GM23338 (cell line): Measurements from ENCODE around the gene CPNE7. TPM values are rescaled to one million over a fixed set of nuclear protein-coding genes. Genes with fewer than 3 reads are reported as not detected.

Experiments used
- ATAC-seq: fragments of 200-7000 bp; cut with Tn5 transposase; 3 replicates; pipeline ENCODE4 v1.9.1; 2020
- DNase-seq: peaks from one replicate; pipeline ENCODE4 v3.0.0-alpha.2; 2015; ENCODE audit warnings: low spot score
- H2AFZ ChIP-seq: fragments of 200-600 bp; sonication (generic); 2 replicates; pipeline ENCODE4 v1.8.0; 2016; ENCODE audit warnings: antibody characterized with exemption, mild to moderate bottlenecking, moderate library complexity
- H3F3A ChIP-seq: fragments of 200-600 bp; sonication (generic); replicated peaks from 2 replicates; pipeline ENCODE4 v1.8.0; 2017; ENCODE audit warnings: antibody characterized with exemption, mixed run types, low read depth
- H3K27ac ChIP-seq: fragments of 200-600 bp; sonication (generic); 2 replicates; pipeline ENCODE4 v1.6.1; 2016; ENCODE audit warnings: low read depth
- H3K27me3 ChIP-seq: fragments of 200-600 bp; sonication (generic); 2 replicates; pipeline ENCODE4 v1.8.0; 2016; ENCODE audit warnings: mild to moderate bottlenecking, mixed run types, moderate library complexity; ENCODE audit not compliant: insufficient read depth
- H3K36me3 ChIP-seq: fragments of 200-600 bp; sonication (generic); 2 replicates; pipeline ENCODE4 v1.8.0; 2016; ENCODE audit warnings: mild to moderate bottlenecking; ENCODE audit not compliant: insufficient read depth
- H3K4me1 ChIP-seq: fragments of 200-600 bp; sonication (generic); 2 replicates; pipeline ENCODE4 v1.8.0; 2016; ENCODE audit warnings: mild to moderate bottlenecking, moderate library complexity; ENCODE audit not compliant: insufficient read depth
- H3K4me2 ChIP-seq: fragments of 200-600 bp; sonication (generic); 2 replicates; pipeline ENCODE4 v1.7.1; 2017; ENCODE audit warnings: mixed run types
- H3K4me3 ChIP-seq: fragments of 200-600 bp; sonication (generic); 2 replicates; pipeline ENCODE4 v1.6.1; 2016; ENCODE audit warnings: mixed run types
- H3K79me2 ChIP-seq: fragments of 200-600 bp; sonication (generic); replicated peaks from 2 replicates; pipeline ENCODE4 v1.8.0; 2017; ENCODE audit warnings: mild to moderate bottlenecking; ENCODE audit not compliant: insufficient read depth
- H3K9me2 ChIP-seq: fragments of 200-600 bp; sonication (generic); 2 replicates; pipeline ENCODE4 v1.8.0; 2017; ENCODE audit not compliant: insufficient read depth
- H4K20me1 ChIP-seq: fragments of 200-600 bp; sonication (generic); replicated peaks from 2 replicates; pipeline ENCODE4 v1.8.0; 2017; ENCODE audit warnings: mild to moderate bottlenecking; ENCODE audit not compliant: insufficient read depth
- H3K27ac Mint-ChIP-seq: 2 replicates; pipeline ENCODE4 v1.8.0; 2020; ENCODE audit warnings: inconsistent platforms, mild to moderate bottlenecking, moderate library complexity, mixed read lengths
- H3K27me3 Mint-ChIP-seq: 3 replicates; pipeline ENCODE4 v1.8.0; 2022; ENCODE audit warnings: low read depth, mild to moderate bottlenecking, moderate library complexity, mixed read lengths, inconsistent platforms; ENCODE audit not compliant: insufficient read depth, poor library complexity
- H3K36me3 Mint-ChIP-seq: 3 replicates; pipeline ENCODE4 v1.8.0; 2021; ENCODE audit warnings: low read depth, mild to moderate bottlenecking, inconsistent platforms, moderate library complexity, mixed read lengths
- H3K4me1 Mint-ChIP-seq: 3 replicates; pipeline ENCODE4 v1.8.0; 2020; ENCODE audit warnings: mild to moderate bottlenecking, inconsistent platforms, mixed read lengths
- H3K4me3 Mint-ChIP-seq: 3 replicates; pipeline ENCODE4 v1.8.0; 2021; ENCODE audit warnings: moderate library complexity, mild to moderate bottlenecking, inconsistent platforms, mixed read lengths
- H3K9me3 Mint-ChIP-seq: 3 replicates; pipeline ENCODE4 v1.8.0; 2020; ENCODE audit warnings: moderate library complexity, mild to moderate bottlenecking, inconsistent platforms, mixed read lengths
- EZH2 ChIP-seq: fragments of 200-600 bp; sonication (generic); IDR thresholded peaks from one replicate; pipeline ENCODE4 v1.8.0; 2017; ENCODE audit warnings: antibody characterized with exemption, mild to moderate bottlenecking, low read depth; ENCODE audit not compliant: unreplicated experiment
- JUNB ChIP-seq: IDR thresholded peaks from one replicate; pipeline ENCODE4 v1.6.1; 2016; ENCODE audit warnings: antibody characterized with exemption; ENCODE audit not compliant: unreplicated experiment
- POLR2AphosphoS5 ChIP-seq: IDR thresholded peaks from 2 replicates; pipeline ENCODE4 v1.6.1; 2016; ENCODE audit warnings: antibody characterized with exemption, low read depth
- STAT1 ChIP-seq: IDR thresholded peaks from one replicate; pipeline ENCODE4 v1.6.1; 2016; ENCODE audit warnings: antibody characterized with exemption; ENCODE audit not compliant: unreplicated experiment
- ZNF114 ChIP-seq: fragments of 250-450 bp; sonication (Bioruptor Pico); IDR thresholded peaks from 2 replicates; pipeline ENCODE4 v1.5.0; 2020; ENCODE audit warnings: mild to moderate bottlenecking, moderate library complexity
- ZNF331 ChIP-seq: fragments of 250-450 bp; sonication (Bioruptor Pico); IDR thresholded peaks from 2 replicates; pipeline ENCODE4 v1.5.0; 2020; ENCODE audit warnings: low read depth, mild to moderate bottlenecking, moderate library complexity
- polyA plus RNA-seq: library from polyadenylated mRNA; unstranded; fragments of >200 nt; fragmentation: Nextera tagmentation; extraction: Ambion mirVana; gene quantifications from 2 replicates; pipeline ENCODE4 v1.2.1, GENCODE V29; 2016
- total RNA-seq: library from RNA; depleted of rRNA; stranded (reverse); fragments of >200 nt; shearing (Covaris generic); gene quantifications from 2 replicates; pipeline ENCODE4 v1.2.3, GENCODE V29; 2014
- TF ChIP-seq, protein P1 (sequence below), 2 experiments: fragments of 200-600 bp in 1 of 2; sonication (generic) in 1 of 2; conservative IDR thresholded peaks; 2 replicates each; pipeline versions ENCODE4 v1.5.1 to v1.6.1; 2016 to 2017; ENCODE audit warnings: antibody characterized with exemption in 2 of 2, low read depth in 2 of 2, mild to moderate bottlenecking in 2 of 2, moderate library complexity in 1 of 2
- TF ChIP-seq, protein P2 (sequence below): IDR thresholded peaks from one replicate; pipeline ENCODE4 v1.6.1; 2018; ENCODE audit warnings: antibody characterized with exemption; ENCODE audit not compliant: unreplicated experiment
- TF ChIP-seq, protein P3 (sequence below): fragments of 250-450 bp; sonication (Bioruptor Pico); IDR thresholded peaks from 2 replicates; pipeline ENCODE4 v1.5.0; 2020; ENCODE audit warnings: mild to moderate bottlenecking, moderate library complexity

CPNE7 gene
- total and polyA plus RNA-seq, 2 experiments from 2014 or later: 11.2 to 15.7 TPM

DNA sequence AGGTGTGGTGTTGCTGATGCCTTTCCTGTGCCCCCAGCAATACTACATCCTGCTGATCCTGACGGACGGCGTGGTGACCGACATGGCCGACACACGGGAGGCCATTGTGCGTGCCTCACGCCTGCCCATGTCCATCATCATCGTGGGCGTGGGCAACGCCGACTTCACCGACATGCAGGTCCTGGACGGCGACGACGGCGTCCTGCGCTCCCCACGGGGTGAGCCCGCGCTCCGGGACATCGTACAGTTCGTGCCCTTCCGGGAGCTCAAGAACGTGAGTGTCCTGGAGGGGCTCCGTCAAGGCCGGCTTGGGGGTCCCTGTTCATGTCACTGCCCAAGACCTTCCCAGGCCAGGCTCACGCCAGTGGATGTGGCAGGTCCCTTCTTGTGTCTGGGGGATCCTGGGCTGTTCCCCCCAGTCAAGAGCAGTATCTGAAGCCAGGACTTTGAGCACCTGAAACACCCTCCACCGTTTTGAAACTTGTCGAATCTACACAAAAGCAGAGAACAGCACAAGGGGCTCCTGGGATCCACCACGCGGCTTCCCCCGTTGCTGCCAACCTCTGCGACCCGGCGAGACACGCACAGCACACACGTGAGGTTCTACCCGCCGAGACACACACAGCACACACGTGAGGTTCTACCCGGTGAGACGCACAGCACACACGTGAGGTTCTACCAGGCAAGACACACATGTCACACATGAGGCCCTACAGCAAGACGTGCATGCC lies 19.9 kb downstream of the CPNE7 start:
- Histone ChIP-seq H3K27ac (no peak overlapping the region), H3K27me3 (no peaks in the 10 kb centered on the region), H3K4me2 (no peak overlapping the region), H3K36me3 (no peaks in the 10 kb centered on the region), H4K20me1 (no peaks in the 10 kb centered on the region), H3K4me3 (no peak overlapping the region), H2AFZ (no peak overlapping the region), H3K4me1 (no peaks in the 10 kb centered on the region), H3K9me2 (no peaks in the 10 kb centered on the region), H3K79me2 (no peaks in the 10 kb centered on the region), H3F3A (no peaks in the 10 kb centered on the region)
- TF ChIP-seq POLR2AphosphoS5 (no peak), EZH2 (no peak), ZNF114 (CRISPR knock-in tag) (no peak), JUNB (no peak), ZNF331 (CRISPR knock-in tag) (no peak), STAT1 (no peak)
- TF ChIP-seq, protein P1, sequence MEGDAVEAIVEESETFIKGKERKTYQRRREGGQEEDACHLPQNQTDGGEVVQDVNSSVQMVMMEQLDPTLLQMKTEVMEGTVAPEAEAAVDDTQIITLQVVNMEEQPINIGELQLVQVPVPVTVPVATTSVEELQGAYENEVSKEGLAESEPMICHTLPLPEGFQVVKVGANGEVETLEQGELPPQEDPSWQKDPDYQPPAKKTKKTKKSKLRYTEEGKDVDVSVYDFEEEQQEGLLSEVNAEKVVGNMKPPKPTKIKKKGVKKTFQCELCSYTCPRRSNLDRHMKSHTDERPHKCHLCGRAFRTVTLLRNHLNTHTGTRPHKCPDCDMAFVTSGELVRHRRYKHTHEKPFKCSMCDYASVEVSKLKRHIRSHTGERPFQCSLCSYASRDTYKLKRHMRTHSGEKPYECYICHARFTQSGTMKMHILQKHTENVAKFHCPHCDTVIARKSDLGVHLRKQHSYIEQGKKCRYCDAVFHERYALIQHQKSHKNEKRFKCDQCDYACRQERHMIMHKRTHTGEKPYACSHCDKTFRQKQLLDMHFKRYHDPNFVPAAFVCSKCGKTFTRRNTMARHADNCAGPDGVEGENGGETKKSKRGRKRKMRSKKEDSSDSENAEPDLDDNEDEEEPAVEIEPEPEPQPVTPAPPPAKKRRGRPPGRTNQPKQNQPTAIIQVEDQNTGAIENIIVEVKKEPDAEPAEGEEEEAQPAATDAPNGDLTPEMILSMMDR (conservative IDR thresholded peaks at IDR 0.05; ENCODE audit: low read depth in 2 of 2): no peak
- TF ChIP-seq, protein P2, sequence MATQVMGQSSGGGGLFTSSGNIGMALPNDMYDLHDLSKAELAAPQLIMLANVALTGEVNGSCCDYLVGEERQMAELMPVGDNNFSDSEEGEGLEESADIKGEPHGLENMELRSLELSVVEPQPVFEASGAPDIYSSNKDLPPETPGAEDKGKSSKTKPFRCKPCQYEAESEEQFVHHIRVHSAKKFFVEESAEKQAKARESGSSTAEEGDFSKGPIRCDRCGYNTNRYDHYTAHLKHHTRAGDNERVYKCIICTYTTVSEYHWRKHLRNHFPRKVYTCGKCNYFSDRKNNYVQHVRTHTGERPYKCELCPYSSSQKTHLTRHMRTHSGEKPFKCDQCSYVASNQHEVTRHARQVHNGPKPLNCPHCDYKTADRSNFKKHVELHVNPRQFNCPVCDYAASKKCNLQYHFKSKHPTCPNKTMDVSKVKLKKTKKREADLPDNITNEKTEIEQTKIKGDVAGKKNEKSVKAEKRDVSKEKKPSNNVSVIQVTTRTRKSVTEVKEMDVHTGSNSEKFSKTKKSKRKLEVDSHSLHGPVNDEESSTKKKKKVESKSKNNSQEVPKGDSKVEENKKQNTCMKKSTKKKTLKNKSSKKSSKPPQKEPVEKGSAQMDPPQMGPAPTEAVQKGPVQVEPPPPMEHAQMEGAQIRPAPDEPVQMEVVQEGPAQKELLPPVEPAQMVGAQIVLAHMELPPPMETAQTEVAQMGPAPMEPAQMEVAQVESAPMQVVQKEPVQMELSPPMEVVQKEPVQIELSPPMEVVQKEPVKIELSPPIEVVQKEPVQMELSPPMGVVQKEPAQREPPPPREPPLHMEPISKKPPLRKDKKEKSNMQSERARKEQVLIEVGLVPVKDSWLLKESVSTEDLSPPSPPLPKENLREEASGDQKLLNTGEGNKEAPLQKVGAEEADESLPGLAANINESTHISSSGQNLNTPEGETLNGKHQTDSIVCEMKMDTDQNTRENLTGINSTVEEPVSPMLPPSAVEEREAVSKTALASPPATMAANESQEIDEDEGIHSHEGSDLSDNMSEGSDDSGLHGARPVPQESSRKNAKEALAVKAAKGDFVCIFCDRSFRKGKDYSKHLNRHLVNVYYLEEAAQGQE: no peak
- TF ChIP-seq, protein P3, sequence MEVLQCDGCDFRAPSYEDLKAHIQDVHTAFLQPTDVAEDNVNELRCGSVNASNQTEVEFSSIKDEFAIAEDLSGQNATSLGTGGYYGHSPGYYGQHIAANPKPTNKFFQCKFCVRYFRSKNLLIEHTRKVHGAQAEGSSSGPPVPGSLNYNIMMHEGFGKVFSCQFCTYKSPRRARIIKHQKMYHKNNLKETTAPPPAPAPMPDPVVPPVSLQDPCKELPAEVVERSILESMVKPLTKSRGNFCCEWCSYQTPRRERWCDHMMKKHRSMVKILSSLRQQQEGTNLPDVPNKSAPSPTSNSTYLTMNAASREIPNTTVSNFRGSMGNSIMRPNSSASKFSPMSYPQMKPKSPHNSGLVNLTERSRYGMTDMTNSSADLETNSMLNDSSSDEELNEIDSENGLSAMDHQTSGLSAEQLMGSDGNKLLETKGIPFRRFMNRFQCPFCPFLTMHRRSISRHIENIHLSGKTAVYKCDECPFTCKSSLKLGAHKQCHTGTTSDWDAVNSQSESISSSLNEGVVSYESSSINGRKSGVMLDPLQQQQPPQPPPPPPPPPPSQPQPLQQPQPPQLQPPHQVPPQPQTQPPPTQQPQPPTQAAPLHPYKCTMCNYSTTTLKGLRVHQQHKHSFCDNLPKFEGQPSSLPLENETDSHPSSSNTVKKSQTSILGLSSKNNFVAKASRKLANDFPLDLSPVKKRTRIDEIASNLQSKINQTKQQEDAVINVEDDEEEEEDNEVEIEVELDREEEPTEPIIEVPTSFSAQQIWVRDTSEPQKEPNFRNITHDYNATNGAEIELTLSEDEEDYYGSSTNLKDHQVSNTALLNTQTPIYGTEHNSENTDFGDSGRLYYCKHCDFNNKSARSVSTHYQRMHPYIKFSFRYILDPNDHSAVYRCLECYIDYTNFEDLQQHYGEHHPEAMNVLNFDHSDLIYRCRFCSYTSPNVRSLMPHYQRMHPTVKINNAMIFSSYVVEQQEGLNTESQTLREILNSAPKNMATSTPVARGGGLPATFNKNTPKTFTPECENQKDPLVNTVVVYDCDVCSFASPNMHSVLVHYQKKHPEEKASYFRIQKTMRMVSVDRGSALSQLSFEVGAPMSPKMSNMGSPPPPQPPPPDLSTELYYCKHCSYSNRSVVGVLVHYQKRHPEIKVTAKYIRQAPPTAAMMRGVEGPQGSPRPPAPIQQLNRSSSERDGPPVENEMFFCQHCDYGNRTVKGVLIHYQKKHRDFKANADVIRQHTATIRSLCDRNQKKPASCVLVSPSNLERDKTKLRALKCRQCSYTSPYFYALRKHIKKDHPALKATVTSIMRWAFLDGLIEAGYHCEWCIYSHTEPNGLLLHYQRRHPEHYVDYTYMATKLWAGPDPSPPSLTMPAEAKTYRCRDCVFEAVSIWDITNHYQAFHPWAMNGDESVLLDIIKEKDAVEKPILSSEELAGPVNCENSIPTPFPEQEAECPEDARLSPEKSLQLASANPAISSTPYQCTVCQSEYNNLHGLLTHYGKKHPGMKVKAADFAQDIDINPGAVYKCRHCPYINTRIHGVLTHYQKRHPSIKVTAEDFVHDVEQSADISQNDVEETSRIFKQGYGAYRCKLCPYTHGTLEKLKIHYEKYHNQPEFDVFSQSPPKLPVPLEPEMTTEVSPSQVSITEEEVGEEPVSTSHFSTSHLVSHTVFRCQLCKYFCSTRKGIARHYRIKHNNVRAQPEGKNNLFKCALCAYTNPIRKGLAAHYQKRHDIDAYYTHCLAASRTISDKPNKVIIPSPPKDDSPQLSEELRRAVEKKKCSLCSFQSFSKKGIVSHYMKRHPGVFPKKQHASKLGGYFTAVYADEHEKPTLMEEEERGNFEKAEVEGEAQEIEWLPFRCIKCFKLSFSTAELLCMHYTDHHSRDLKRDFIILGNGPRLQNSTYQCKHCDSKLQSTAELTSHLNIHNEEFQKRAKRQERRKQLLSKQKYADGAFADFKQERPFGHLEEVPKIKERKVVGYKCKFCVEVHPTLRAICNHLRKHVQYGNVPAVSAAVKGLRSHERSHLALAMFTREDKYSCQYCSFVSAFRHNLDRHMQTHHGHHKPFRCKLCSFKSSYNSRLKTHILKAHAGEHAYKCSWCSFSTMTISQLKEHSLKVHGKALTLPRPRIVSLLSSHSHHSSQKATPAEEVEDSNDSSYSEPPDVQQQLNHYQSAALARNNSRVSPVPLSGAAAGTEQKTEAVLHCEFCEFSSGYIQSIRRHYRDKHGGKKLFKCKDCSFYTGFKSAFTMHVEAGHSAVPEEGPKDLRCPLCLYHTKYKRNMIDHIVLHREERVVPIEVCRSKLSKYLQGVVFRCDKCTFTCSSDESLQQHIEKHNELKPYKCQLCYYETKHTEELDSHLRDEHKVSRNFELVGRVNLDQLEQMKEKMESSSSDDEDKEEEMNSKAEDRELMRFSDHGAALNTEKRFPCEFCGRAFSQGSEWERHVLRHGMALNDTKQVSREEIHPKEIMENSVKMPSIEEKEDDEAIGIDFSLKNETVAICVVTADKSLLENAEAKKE (CRISPR knock-in tag): no peak
- DNase-seq (no peak), ATAC-seq (no peak)
- peaks cover 16% of the 10 kb centered on the region for H3K27me3 Mint-ChIP-seq
- H3K36me3 Mint-ChIP-seq: no peaks in the 10 kb centered on the region
- no peak overlapping the region for H3K4me3 Mint-ChIP-seq
- H3K9me3 Mint-ChIP-seq: no peaks in the 10 kb centered on the region
- H3K4me1 Mint-ChIP-seq: peaks cover 4% of the 10 kb centered on the region
- no peak overlapping the region for H3K27ac Mint-ChIP-seq
